KMS-11 (cell line): Measurements from ENCODE around the gene SPIRE2.

Experiments used
- H2AFZ ChIP-seq: fragments of 200-600 bp; sonication (generic); 2 replicates; pipeline ENCODE4 v1.6.1; 2016; ENCODE audit warnings: antibody characterized with exemption, mixed run types, low read depth
- H3K27ac ChIP-seq: fragments of 200-600 bp; sonication (generic); 2 replicates; pipeline ENCODE4 v1.6.1; 2016; ENCODE audit warnings: mild to moderate bottlenecking, mixed run types
- H3K27me3 ChIP-seq: fragments of 200-600 bp; sonication (generic); 2 replicates; pipeline ENCODE4 v1.6.1; 2017; ENCODE audit warnings: mild to moderate bottlenecking, low read depth, mixed run types, moderate library complexity; ENCODE audit not compliant: insufficient read depth
- H3K36me3 ChIP-seq: fragments of 200-600 bp; sonication (generic); 2 replicates; pipeline ENCODE4 v1.6.1; 2017; ENCODE audit warnings: mild to moderate bottlenecking, mixed run types; ENCODE audit not compliant: insufficient read depth
- H3K4me1 ChIP-seq: fragments of 200-600 bp; sonication (generic); 2 replicates; pipeline ENCODE4 v1.6.1; 2016; ENCODE audit warnings: mild to moderate bottlenecking, low read depth, mixed run types; ENCODE audit not compliant: poor library complexity, severe bottlenecking
- H3K4me2 ChIP-seq: fragments of 200-600 bp; sonication (generic); 2 replicates; pipeline ENCODE4 v1.7.0; 2016; ENCODE audit warnings: mild to moderate bottlenecking, mixed run types
- H3K4me3 ChIP-seq: fragments of 200-600 bp; sonication (generic); IDR thresholded peaks from 2 replicates; pipeline ENCODE4 v1.6.1; 2017; ENCODE audit warnings: low read depth, low read length, mixed read lengths; ENCODE audit not compliant: insufficient read depth
- H3K79me2 ChIP-seq: fragments of 200-600 bp; sonication (generic); 2 replicates; pipeline ENCODE4 v1.6.1; 2016; ENCODE audit warnings: low read depth, mixed run types; ENCODE audit not compliant: insufficient read depth
- H3K9ac ChIP-seq: fragments of 200-600 bp; sonication (generic); 2 replicates; pipeline ENCODE4 v1.6.1; 2016; ENCODE audit warnings: mild to moderate bottlenecking, mixed run types
- H4K20me1 ChIP-seq: fragments of 200-600 bp; sonication (generic); 2 replicates; pipeline ENCODE4 v1.6.1; 2016; ENCODE audit warnings: mild to moderate bottlenecking, mixed run types; ENCODE audit not compliant: insufficient read depth
- TF ChIP-seq, protein P1 (sequence below): fragments of 200-600 bp; sonication (generic); conservative IDR thresholded peaks from 2 replicates; pipeline ENCODE4 v1.6.1; 2017; ENCODE audit warnings: low read depth, mild to moderate bottlenecking, antibody characterized with exemption, low read length, moderate library complexity, mixed read lengths

SPIRE2 gene

DNA sequence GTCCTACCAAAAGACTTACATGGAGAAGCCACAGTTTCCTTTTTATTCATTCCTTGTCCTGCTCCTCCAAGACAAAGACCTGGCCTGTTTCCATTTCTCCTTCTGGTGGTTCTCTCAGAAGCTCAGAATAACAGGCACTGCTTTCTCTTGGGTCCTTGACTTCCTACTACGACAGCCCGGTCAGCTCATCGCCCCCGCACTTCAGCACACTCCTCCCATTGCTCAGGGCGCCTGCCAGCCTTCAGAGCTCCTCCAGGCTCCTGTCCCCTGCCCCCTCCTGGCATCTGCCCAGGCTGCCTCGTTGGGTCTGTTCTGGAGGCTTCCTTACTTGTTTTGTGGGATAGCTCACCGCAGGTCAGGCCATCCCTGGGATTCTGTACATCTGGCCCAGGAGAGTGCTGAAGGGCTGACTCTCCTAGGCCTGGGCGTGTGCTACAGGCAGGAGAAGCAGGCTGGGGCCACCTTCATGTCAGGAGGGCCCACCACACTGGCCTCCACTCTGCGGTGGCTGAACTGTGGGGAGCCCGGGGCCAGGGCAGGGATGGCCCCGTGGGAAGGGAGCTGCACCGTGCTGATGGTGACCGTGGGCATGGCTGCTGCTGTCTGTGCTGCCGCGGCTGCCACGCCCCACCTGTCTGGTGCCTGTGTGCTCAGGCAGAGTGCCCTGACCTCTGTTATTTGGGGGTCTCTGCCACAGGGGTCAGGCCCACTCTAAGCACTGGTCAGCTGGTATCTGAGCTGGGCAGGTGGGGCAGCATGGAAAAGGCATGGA, 62.8 kb downstream of the SPIRE2 start:
- no peak overlapping the region for H2AFZ ChIP-seq
- TF ChIP-seq, protein P1, sequence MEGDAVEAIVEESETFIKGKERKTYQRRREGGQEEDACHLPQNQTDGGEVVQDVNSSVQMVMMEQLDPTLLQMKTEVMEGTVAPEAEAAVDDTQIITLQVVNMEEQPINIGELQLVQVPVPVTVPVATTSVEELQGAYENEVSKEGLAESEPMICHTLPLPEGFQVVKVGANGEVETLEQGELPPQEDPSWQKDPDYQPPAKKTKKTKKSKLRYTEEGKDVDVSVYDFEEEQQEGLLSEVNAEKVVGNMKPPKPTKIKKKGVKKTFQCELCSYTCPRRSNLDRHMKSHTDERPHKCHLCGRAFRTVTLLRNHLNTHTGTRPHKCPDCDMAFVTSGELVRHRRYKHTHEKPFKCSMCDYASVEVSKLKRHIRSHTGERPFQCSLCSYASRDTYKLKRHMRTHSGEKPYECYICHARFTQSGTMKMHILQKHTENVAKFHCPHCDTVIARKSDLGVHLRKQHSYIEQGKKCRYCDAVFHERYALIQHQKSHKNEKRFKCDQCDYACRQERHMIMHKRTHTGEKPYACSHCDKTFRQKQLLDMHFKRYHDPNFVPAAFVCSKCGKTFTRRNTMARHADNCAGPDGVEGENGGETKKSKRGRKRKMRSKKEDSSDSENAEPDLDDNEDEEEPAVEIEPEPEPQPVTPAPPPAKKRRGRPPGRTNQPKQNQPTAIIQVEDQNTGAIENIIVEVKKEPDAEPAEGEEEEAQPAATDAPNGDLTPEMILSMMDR: no peak
- no peak overlapping the region for H3K4me2 ChIP-seq
- H3K27me3 ChIP-seq: no peaks in the 10 kb centered on the region
- no peak overlapping the region for H3K4me3 ChIP-seq
- H3K79me2 ChIP-seq: no peaks in the 10 kb centered on the region
- no peaks in the 10 kb centered on the region for H4K20me1 ChIP-seq
- H3K36me3 ChIP-seq: no peaks in the 10 kb centered on the region; the same call in 1 of the 2 replicates
- no peaks in the 10 kb centered on the region for H3K4me1 ChIP-seq
- no peak overlapping the region for H3K9ac ChIP-seq
- no peak overlapping the region for H3K27ac ChIP-seq

GRCh38 chr16:89892055-89892630, 63.9 kb downstream of the SPIRE2 start:
- TF ChIP-seq, protein P1: no peak
- Histone ChIP-seq H3K27ac (no peak overlapping the region), H3K4me3 (no peak overlapping the region), H3K4me2 (no peak overlapping the region), H3K36me3 (no peaks in the 10 kb centered on the region; the same call in 1 of the 2 replicates), H2AFZ (no peak overlapping the region), H4K20me1 (no peaks in the 10 kb centered on the region), H3K4me1 (no peaks in the 10 kb centered on the region), H3K9ac (no peak overlapping the region), H3K27me3 (no peaks in the 10 kb centered on the region), H3K79me2 (no peaks in the 10 kb centered on the region)

- H4K20me1 ChIP-seq: no peaks in the 10 kb centered on the region
- H3K4me2 ChIP-seq: no peak overlapping the region
- TF ChIP-seq, protein P1: no peak
- no peaks in the 10 kb centered on the region for H3K27me3 ChIP-seq
- no peaks in the 10 kb centered on the region for H3K79me2 ChIP-seq
- no peak overlapping the region for H2AFZ ChIP-seq
- H3K4me3 ChIP-seq: no peak overlapping the region
- no peak overlapping the region for H3K27ac ChIP-seq
- no peak overlapping the region for H3K9ac ChIP-seq
- H3K36me3 ChIP-seq: no peaks in the 10 kb centered on the region; the same call in 1 of the 2 replicates
- no peaks in the 10 kb centered on the region for H3K4me1 ChIP-seq
Measured at GRCh38 chr16:89892635-89893034, 64.4 kb downstream of the SPIRE2 start.

- Histone ChIP-seq H3K4me2 (no peak overlapping the region), H3K27ac (no peak overlapping the region), H3K9ac (no peak overlapping the region), H2AFZ (no peak overlapping the region), H3K4me1 (no peaks in the 10 kb centered on the region), H4K20me1 (no peaks in the 10 kb centered on the region), H3K79me2 (no peaks in the 10 kb centered on the region), H3K36me3 (peaks cover 2% of the 10 kb centered on the region; the same call in 1 of the 2 replicates), H3K4me3 (no peak overlapping the region), H3K27me3 (no peaks in the 10 kb centered on the region)
- TF ChIP-seq, protein P1: no peak
Measured at GRCh38 chr16:89893642-89894548, 65.6 kb downstream of the SPIRE2 start.
